ENCODE data around the gene NCAM2.
A peak's percentile ranks its signal among the peaks of the same experiment; 100 is the strongest.

Gene NCAM2

DNA sequence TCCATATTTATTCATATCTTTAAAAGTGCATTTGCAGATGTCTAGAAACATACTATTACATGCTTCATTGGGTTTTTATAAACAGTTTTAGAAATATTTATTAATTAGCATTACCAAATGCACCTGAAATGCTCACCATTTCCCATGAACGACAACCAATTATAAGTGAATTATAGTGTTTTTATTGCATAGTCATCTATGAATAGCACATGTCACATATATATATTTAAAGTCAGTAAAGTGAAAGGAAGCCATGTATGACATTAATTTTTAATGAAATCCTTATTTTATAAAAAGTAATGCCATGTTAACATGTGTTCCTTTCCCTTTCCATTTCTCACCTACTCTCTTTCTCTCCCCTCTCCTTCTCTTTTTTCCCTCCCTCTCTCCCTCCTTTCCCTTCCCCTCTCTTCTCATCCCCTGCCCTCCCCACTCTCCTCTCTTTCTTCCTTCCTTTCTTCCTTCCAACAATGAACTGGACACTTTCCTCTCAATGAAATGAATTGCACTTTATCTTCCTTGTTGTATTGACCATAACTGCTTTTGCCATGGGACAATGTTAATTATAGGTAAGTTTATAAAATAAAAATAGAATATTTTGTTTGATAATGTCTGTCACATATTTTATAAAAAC, 179.3 kb downstream of the NCAM2 start:
- H4K8ac ChIP-seq (ENCODE audit: low read length): no peak overlapping the region
- no peak overlapping the region for H2AFZ ChIP-seq (ENCODE audit: low read depth, low read length)
- no peaks in the 10 kb centered on the region for H3K9me3 ChIP-seq (ENCODE audit: control insufficient read depth, low read length)
- no peak overlapping the region for H3K9ac ChIP-seq (ENCODE audit: low read length)
- no peak overlapping the region for H3K18ac ChIP-seq (ENCODE audit: low read depth in 1 of 2, low read length in 2 of 2)
- no peak for DNase-seq
- no peaks in the 10 kb centered on the region for H3K27me3 ChIP-seq (ENCODE audit: control insufficient read depth in 1 of 2, insufficient read depth in 1 of 2, low read length in 2 of 2)
- WGBS: no CpG with 5 or more reads among the region's 1 CpG
- H3K23ac ChIP-seq (ENCODE audit: low read length in 2 of 2): no peak overlapping the region
- no peak overlapping the region for H2AK5ac ChIP-seq (ENCODE audit: low read length, severe bottlenecking)
- H3K36me3 ChIP-seq (ENCODE audit: control insufficient read depth in 1 of 2, insufficient read depth in 2 of 2, low read depth in 1 of 2, low read length in 2 of 2): no peaks in the 10 kb centered on the region
- H3K79me1 ChIP-seq (replicated peaks; ENCODE audit: low read length, poor library complexity, severe bottlenecking): no peaks in the 10 kb centered on the region
- no peaks in the 10 kb centered on the region for H3K4me1 ChIP-seq (ENCODE audit: control insufficient read depth, insufficient read depth, low read depth, low read length)
- no peak overlapping the region for H3K4me2 ChIP-seq (ENCODE audit: low read length, poor library complexity, severe bottlenecking)
- no peak overlapping the region for H3K14ac ChIP-seq (ENCODE audit: low read length in 2 of 2)
- no peak overlapping the region for H3K4me3 ChIP-seq (ENCODE audit: insufficient read depth in 1 of 2, low read depth in 1 of 2, low read length in 2 of 2)
- no peak overlapping the region for H2BK15ac ChIP-seq (ENCODE audit: low read depth, poor library complexity, severe bottlenecking)
- H2BK5ac ChIP-seq (ENCODE audit: low read depth, low read length, poor library complexity, severe bottlenecking): no peak overlapping the region
- no peak overlapping the region for H4K91ac ChIP-seq (ENCODE audit: low read length)
- no peak overlapping the region for H3K4ac ChIP-seq (ENCODE audit: low read depth in 1 of 2, low read length in 2 of 2)
- H3K27ac ChIP-seq (ENCODE audit: low read length, poor library complexity, severe bottlenecking): no peak overlapping the region
- no peak overlapping the region for H2BK12ac ChIP-seq (ENCODE audit: low read length in 2 of 2)
- H2BK120ac ChIP-seq (ENCODE audit: low read depth, low read length): no peak overlapping the region

DNA sequence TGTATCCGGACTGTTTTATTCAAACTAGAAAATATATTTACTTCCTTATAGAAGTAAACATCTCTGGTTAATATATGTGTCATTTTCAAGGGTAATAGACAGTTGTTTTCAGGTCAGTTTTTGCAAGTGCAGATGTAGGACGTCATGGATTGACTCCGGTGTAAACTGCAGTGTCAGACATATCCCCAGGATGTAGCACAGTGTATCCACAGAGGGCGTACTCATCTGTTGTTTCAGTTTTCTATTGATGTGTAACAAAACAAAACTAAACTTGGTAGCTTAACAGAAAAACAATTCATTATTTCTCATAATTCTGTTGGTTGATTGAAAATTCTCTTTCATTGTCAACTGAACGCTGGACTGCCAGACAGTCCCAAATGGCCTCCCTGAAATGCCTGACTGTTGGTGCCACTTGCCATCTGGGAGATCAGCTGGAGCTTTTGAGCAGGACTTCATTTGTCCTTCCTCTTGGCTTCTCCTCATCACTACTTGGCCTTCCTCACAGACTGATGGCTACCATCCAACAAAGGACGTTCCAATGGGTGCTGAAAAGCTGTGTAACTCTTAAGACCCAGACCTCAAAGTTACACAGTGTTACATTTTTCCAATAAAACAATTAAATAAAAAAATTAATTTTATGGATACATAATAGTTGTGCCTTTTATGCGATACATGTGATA, 181.6 kb downstream of the NCAM2 start:
- Histone ChIP-seq H3K79me1 (replicated peaks; ENCODE audit: low read length, poor library complexity, severe bottlenecking) (no peaks in the 10 kb centered on the region), H2BK15ac (ENCODE audit: low read depth, poor library complexity, severe bottlenecking) (no peak overlapping the region), H3K27ac (ENCODE audit: low read length, poor library complexity, severe bottlenecking) (no peak overlapping the region), H2BK120ac (ENCODE audit: low read depth, low read length) (no peak overlapping the region), H3K36me3 (ENCODE audit: control insufficient read depth in 1 of 2, insufficient read depth in 2 of 2, low read depth in 1 of 2, low read length in 2 of 2) (no peaks in the 10 kb centered on the region), H3K4me1 (ENCODE audit: control insufficient read depth, insufficient read depth, low read depth, low read length) (no peaks in the 10 kb centered on the region), H3K4me2 (ENCODE audit: low read length, poor library complexity, severe bottlenecking) (no peak overlapping the region), H3K14ac (ENCODE audit: low read length in 2 of 2) (no peak overlapping the region), H3K4me3 (ENCODE audit: insufficient read depth in 1 of 2, low read depth in 1 of 2, low read length in 2 of 2) (no peak overlapping the region), H4K91ac (ENCODE audit: low read length) (no peak overlapping the region), H3K4ac (ENCODE audit: low read depth in 1 of 2, low read length in 2 of 2) (no peak overlapping the region), H2BK5ac (ENCODE audit: low read depth, low read length, poor library complexity, severe bottlenecking) (no peak overlapping the region), H2AFZ (ENCODE audit: low read depth, low read length) (no peak overlapping the region), H2BK12ac (ENCODE audit: low read length in 2 of 2) (peak overlapping the region in 1 of 2 experiments; percentile 37), H3K9ac (ENCODE audit: low read length) (no peak overlapping the region), H3K27me3 (ENCODE audit: control insufficient read depth in 1 of 2, insufficient read depth in 1 of 2, low read length in 2 of 2) (no peaks in the 10 kb centered on the region), H3K23ac (ENCODE audit: low read length in 2 of 2) (no peak overlapping the region), H3K18ac (ENCODE audit: low read depth in 1 of 2, low read length in 2 of 2) (no peak overlapping the region), H2AK5ac (ENCODE audit: low read length, severe bottlenecking) (no peak overlapping the region), H4K8ac (ENCODE audit: low read length) (no peak overlapping the region), H3K9me3 (ENCODE audit: control insufficient read depth, low read length) (no peaks in the 10 kb centered on the region)
- 74% methylated on average over 4 of the region's 7 CpGs for WGBS
- DNase-seq: no peak

- Histone ChIP-seq H2BK12ac (ENCODE audit: low read length in 2 of 2) (no peak overlapping the region), H3K4ac (ENCODE audit: low read depth in 1 of 2, low read length in 2 of 2) (no peak overlapping the region), H4K91ac (ENCODE audit: low read length) (no peak overlapping the region), H4K8ac (ENCODE audit: low read length) (no peak overlapping the region), H3K14ac (ENCODE audit: low read length in 2 of 2) (no peak overlapping the region), H2AFZ (ENCODE audit: low read depth, low read length) (no peak overlapping the region), H3K79me1 (replicated peaks; ENCODE audit: low read length, poor library complexity, severe bottlenecking) (no peaks in the 10 kb centered on the region), H3K36me3 (ENCODE audit: control insufficient read depth in 1 of 2, insufficient read depth in 2 of 2, low read depth in 1 of 2, low read length in 2 of 2) (no peaks in the 10 kb centered on the region), H3K23ac (ENCODE audit: low read length in 2 of 2) (no peak overlapping the region), H2BK5ac (ENCODE audit: low read depth, low read length, poor library complexity, severe bottlenecking) (no peak overlapping the region), H2AK5ac (ENCODE audit: low read length, severe bottlenecking) (no peak overlapping the region), H3K18ac (ENCODE audit: low read depth in 1 of 2, low read length in 2 of 2) (no peak overlapping the region), H3K4me1 (ENCODE audit: control insufficient read depth, insufficient read depth, low read depth, low read length) (no peaks in the 10 kb centered on the region), H3K27ac (ENCODE audit: low read length, poor library complexity, severe bottlenecking) (no peak overlapping the region), H3K9me3 (ENCODE audit: control insufficient read depth, low read length) (no peaks in the 10 kb centered on the region), H2BK15ac (ENCODE audit: low read depth, poor library complexity, severe bottlenecking) (no peak overlapping the region), H2BK120ac (ENCODE audit: low read depth, low read length) (no peak overlapping the region), H3K27me3 (ENCODE audit: control insufficient read depth in 1 of 2, insufficient read depth in 1 of 2, low read length in 2 of 2) (no peaks in the 10 kb centered on the region), H3K9ac (ENCODE audit: low read length) (no peak overlapping the region), H3K4me3 (ENCODE audit: insufficient read depth in 1 of 2, low read depth in 1 of 2, low read length in 2 of 2) (no peak overlapping the region), H3K4me2 (ENCODE audit: low read length, poor library complexity, severe bottlenecking) (no peak overlapping the region)
- 83% methylated on average over 1 of the region's 3 CpGs for WGBS
- no peak for DNase-seq
Measured at GRCh38 chr21:21182401-21183010, 184.3 kb downstream of the NCAM2 start.

- Histone ChIP-seq H2AK5ac (ENCODE audit: low read length, severe bottlenecking) (no peak overlapping the region), H2BK5ac (ENCODE audit: low read depth, low read length, poor library complexity, severe bottlenecking) (no peak overlapping the region), H3K9ac (ENCODE audit: low read length) (no peak overlapping the region), H4K91ac (ENCODE audit: low read length) (no peak overlapping the region), H3K4me3 (ENCODE audit: insufficient read depth in 1 of 2, low read depth in 1 of 2, low read length in 2 of 2) (no peak overlapping the region), H2BK12ac (ENCODE audit: low read length in 2 of 2) (no peak overlapping the region), H3K79me1 (replicated peaks; ENCODE audit: low read length, poor library complexity, severe bottlenecking) (no peaks in the 10 kb centered on the region), H3K27ac (ENCODE audit: low read length, poor library complexity, severe bottlenecking) (no peak overlapping the region), H3K4me2 (ENCODE audit: low read length, poor library complexity, severe bottlenecking) (no peak overlapping the region), H4K8ac (ENCODE audit: low read length) (no peak overlapping the region), H3K4me1 (ENCODE audit: control insufficient read depth, insufficient read depth, low read depth, low read length) (no peaks in the 10 kb centered on the region), H3K18ac (ENCODE audit: low read depth in 1 of 2, low read length in 2 of 2) (peak overlapping the region in 1 of 2 experiments; percentile 87), H3K36me3 (ENCODE audit: control insufficient read depth in 1 of 2, insufficient read depth in 2 of 2, low read depth in 1 of 2, low read length in 2 of 2) (no peaks in the 10 kb centered on the region), H3K27me3 (ENCODE audit: control insufficient read depth in 1 of 2, insufficient read depth in 1 of 2, low read length in 2 of 2) (no peaks in the 10 kb centered on the region), H3K4ac (ENCODE audit: low read depth in 1 of 2, low read length in 2 of 2) (peak overlapping the region in 1 of 2 experiments; percentile 80), H3K14ac (ENCODE audit: low read length in 2 of 2) (no peak overlapping the region), H2BK15ac (ENCODE audit: low read depth, poor library complexity, severe bottlenecking) (no peak overlapping the region), H3K9me3 (ENCODE audit: control insufficient read depth, low read length) (no peaks in the 10 kb centered on the region), H3K23ac (ENCODE audit: low read length in 2 of 2) (no peak overlapping the region), H2AFZ (ENCODE audit: low read depth, low read length) (no peak overlapping the region), H2BK120ac (ENCODE audit: low read depth, low read length) (no peak overlapping the region)
- no peak for DNase-seq
- 57% methylated on average over 2 of the region's 3 CpGs for WGBS
Measured at GRCh38 chr21:21183092-21183491, 184.9 kb downstream of the NCAM2 start.

Measured in mesenchymal stem cell (in vitro differentiated cells and primary cell).